IMR-90 (cell line): ENCODE data around the gene APBB1IP. TPM values are rescaled to one million over a fixed set of nuclear protein-coding genes. Genes with fewer than 3 reads are reported as not detected.
"Not testable (repeated sequence)": the region's sequence is repeated elsewhere in the genome, so short reads cannot be mapped to it uniquely, and the experiment has no call there.

Experiments
- ATAC-seq: fragments of 200-7000 bp; cut with Tn5 transposase; 2 replicates; pipeline ENCODE4 v1.9.1; 2020; ENCODE audit warnings: low read depth, mild to moderate bottlenecking, moderate library complexity
- BruUV-seq: library from RNA; stranded (reverse); fragments of 400-500 nt; replicated peaks from 2 replicates; lab custom pipeline; 2021; lab: Mats Ljungman, UMichigan
- CTCF ChIA-PET: fragments of 300-600 bp; formaldehyde crosslinking; extraction: SDS; loops from one replicate; lab custom pipeline; 2021; ENCODE audit warnings: antibody characterized with exemption; lab: Yijun Ruan, JAX
- POLR2A ChIA-PET: fragments of 300-600 bp; sonication (Branson Sonifier 250); formaldehyde crosslinking; loops from one replicate; lab custom pipeline; 2022; ENCODE audit warnings: antibody characterized with exemption; ENCODE audit not compliant: unreplicated experiment; lab: Charles Lee
- DNase-seq: peaks from one replicate; pipeline ENCODE4 v3.0.0; 2013
- H2AFZ ChIP-seq: replicated peaks from 2 replicates; pipeline ENCODE3; 2013; ENCODE audit warnings: low read length, mild to moderate bottlenecking; ENCODE audit not compliant: poor library complexity
- H2AK5ac ChIP-seq: 2 replicates; pipeline ENCODE4 v1.6.1; 2013; ENCODE audit warnings: low read depth, low read length, inconsistent platforms
- H2AK9ac ChIP-seq: replicated peaks from 2 replicates; pipeline ENCODE3; 2013; ENCODE audit warnings: mild to moderate bottlenecking, low read depth, low read length, moderate library complexity; ENCODE audit not compliant: poor library complexity
- H2BK120ac ChIP-seq: 2 replicates; pipeline ENCODE4 v1.6.1; 2013; ENCODE audit warnings: low read depth, low read length, inconsistent platforms
- H2BK15ac ChIP-seq: 3 replicates; pipeline ENCODE4 v1.6.1; 2013; ENCODE audit warnings: low read depth, low read length, inconsistent platforms
- H2BK20ac ChIP-seq: 2 replicates; pipeline ENCODE4 v1.6.1; 2013; ENCODE audit warnings: low read depth, mild to moderate bottlenecking, inconsistent platforms, low read length, moderate library complexity
- H2BK5ac ChIP-seq: 2 replicates; pipeline ENCODE4 v1.6.1; 2013; ENCODE audit warnings: mild to moderate bottlenecking, low read depth, low read length, inconsistent platforms; ENCODE audit not compliant: poor library complexity, severe bottlenecking
- H3K14ac ChIP-seq: replicated peaks from 2 replicates; pipeline ENCODE4 v1.6.1; 2013; ENCODE audit warnings: low read depth, low read length, inconsistent platforms
- H3K18ac ChIP-seq: 2 replicates; pipeline ENCODE4 v1.6.1; 2013; ENCODE audit warnings: low read depth, low read length, control low read depth
- H3K23ac ChIP-seq: 2 replicates; pipeline ENCODE4 v1.6.1; 2013; ENCODE audit warnings: low read depth, low read length, inconsistent platforms
- H3K27ac ChIP-seq: 2 replicates; pipeline ENCODE4 v1.5.1; 2013; ENCODE audit warnings: mild to moderate bottlenecking, control low read depth, low read length; ENCODE audit not compliant: insufficient read depth
- H3K27me3 ChIP-seq: 2 replicates; pipeline ENCODE4 v1.6.1; 2013; ENCODE audit warnings: low read length; ENCODE audit not compliant: control insufficient read depth, insufficient read depth
- H3K36me3 ChIP-seq: 2 replicates; pipeline ENCODE4 v1.6.1; 2013; ENCODE audit warnings: low read length, mixed read lengths; ENCODE audit not compliant: control insufficient read depth, insufficient read depth
- H3K4ac ChIP-seq: 2 replicates; pipeline ENCODE4 v1.6.1; 2013; ENCODE audit warnings: low read depth, low read length, inconsistent platforms
- H3K4me1 ChIP-seq: 2 replicates; pipeline ENCODE4 v1.6.1; 2013; ENCODE audit warnings: low read length, mixed read lengths; ENCODE audit not compliant: control insufficient read depth, insufficient read depth
- H3K4me2 ChIP-seq: 2 replicates; pipeline ENCODE4 v1.6.1; 2013; ENCODE audit warnings: low read depth, mild to moderate bottlenecking, control low read depth, low read length, moderate library complexity
- H3K4me3 ChIP-seq: 2 replicates; pipeline ENCODE4 v1.5.1; 2013; ENCODE audit warnings: low read depth, mild to moderate bottlenecking, control low read depth, low read length, moderate library complexity; ENCODE audit not compliant: insufficient read depth
- H3K56ac ChIP-seq: 2 replicates; pipeline ENCODE4 v1.6.1; 2013; ENCODE audit warnings: low read length, inconsistent platforms; ENCODE audit not compliant: insufficient read depth; ENCODE audit errors: extremely low read depth
- H3K79me1 ChIP-seq, 2 experiments: 2 replicates each; pipeline ENCODE4 v1.6.1; 2013; ENCODE audit warnings: low read length in 2 of 2, inconsistent platforms in 1 of 2, low read depth in 1 of 2
- H3K9ac ChIP-seq: 2 replicates; pipeline ENCODE4 v1.6.1; 2013; ENCODE audit warnings: low read depth, low read length, control low read depth
- H3K9me1 ChIP-seq: 2 replicates; pipeline ENCODE4 v1.6.1; 2013; ENCODE audit warnings: low read length, inconsistent platforms; ENCODE audit not compliant: insufficient read depth
- H3K9me3 ChIP-seq: 2 replicates; pipeline ENCODE4 v1.6.1; 2013; ENCODE audit warnings: low read length; ENCODE audit not compliant: control insufficient read depth, insufficient read depth
- H4K20me1 ChIP-seq: 2 replicates; pipeline ENCODE4 v1.6.1; 2013; ENCODE audit warnings: low read length, inconsistent platforms; ENCODE audit not compliant: insufficient read depth
- H4K5ac ChIP-seq: 2 replicates; pipeline ENCODE4 v1.6.1; 2013; ENCODE audit warnings: mild to moderate bottlenecking, low read depth, low read length, control low read depth
- H4K8ac ChIP-seq, 2 experiments: 2 replicates each; pipeline ENCODE4 v1.6.1; 2013; ENCODE audit warnings: low read depth in 2 of 2, low read length in 2 of 2, control low read depth in 1 of 2, inconsistent platforms in 1 of 2
- H4K91ac ChIP-seq: 2 replicates; pipeline ENCODE4 v1.6.1; 2013; ENCODE audit warnings: low read depth, low read length, inconsistent platforms; ENCODE audit not compliant: insufficient read depth
- WGBS, 2 experiments: methylation state at CpG; one replicate each; pipeline versions ENCODE4 v1.1.5 to v1.1.7; 2013; ENCODE audit warnings: missing lambda C conversion rate in 2 of 2; ENCODE audit not compliant: insufficient read length in 1 of 2; ENCODE audit errors: extremely low coverage in 2 of 2; 5-methylcytosine and 5-hydroxymethylcytosine counted together
- dilution Hi-C: fragments of 300-500 bp; cut with HindIII; formaldehyde crosslinking; loops from one replicate; pipeline ENCODE4 v1.14.3; 2018; ENCODE audit warnings: low sequenced_read_pairs; ENCODE audit not compliant: unreplicated experiment
- in situ Hi-C: fragments of 300-500 bp; cut with MboI; formaldehyde crosslinking; loops from 3 replicates; pipeline ENCODE4 v1.14.3; 2019; ENCODE audit warnings: low sequenced_read_pairs, inconsistent platforms, mixed read lengths
- intact Hi-C: fragments of 100-400 bp; cut with micrococcal nuclease; formaldehyde crosslinking; loops from 2 replicates; pipeline ENCODE4 v1.10.0; 2022
- polyA plus RNA-seq, 3 experiments: library from polyadenylated mRNA; depleted of rRNA; stranded (reverse); fragments of >200 nt; gene quantifications; 2 replicates each; pipeline ENCODE4 v1.2.3, GENCODE V29; 2012; ENCODE audit warnings: low replicate concordance in 1 of 3
- total RNA-seq: library from RNA; depleted of rRNA; stranded (reverse); fragments of >200 nt; gene quantifications from 2 replicates; pipeline ENCODE4 v1.2.3, GENCODE V29; 2012

Gene APBB1IP
- total and polyA plus RNA-seq, 2 of the 4 experiments (the other 2 are of a cell fraction) = not detected

- H2BK120ac ChIP-seq, H3K36me3 ChIP-seq, H3K79me1 ChIP-seq, H4K8ac ChIP-seq, H2AFZ ChIP-seq, H4K91ac ChIP-seq, CTCF ChIA-PET, dilution Hi-C loops, DNase-seq, H3K4ac ChIP-seq, H3K27ac ChIP-seq, H3K9ac ChIP-seq, POLR2A ChIA-PET, H3K23ac ChIP-seq, H3K27me3 ChIP-seq, ATAC-seq, H3K4me2 ChIP-seq, H2BK20ac ChIP-seq, H2AK9ac ChIP-seq, BruUV-seq, H3K4me3 ChIP-seq, H4K5ac ChIP-seq, H3K18ac ChIP-seq, H4K20me1 ChIP-seq, H3K56ac ChIP-seq, in situ Hi-C loops, H3K4me1 ChIP-seq, H3K14ac ChIP-seq, H2BK5ac ChIP-seq, intact Hi-C loops, H2BK15ac ChIP-seq, H2AK5ac ChIP-seq, H3K9me1 ChIP-seq: not testable (repeated sequence)
- peaks cover 13% of the 10 kb centered on the region for H3K9me3 ChIP-seq
- no CpG with 5 or more reads among the region's 10 CpGs for WGBS, 2 experiments
Observed at GRCh38 chr10:26504429-26504828, 66.3 kb downstream of the APBB1IP start.
